Measurements from ENCODE around the gene IFT52.

DNA sequence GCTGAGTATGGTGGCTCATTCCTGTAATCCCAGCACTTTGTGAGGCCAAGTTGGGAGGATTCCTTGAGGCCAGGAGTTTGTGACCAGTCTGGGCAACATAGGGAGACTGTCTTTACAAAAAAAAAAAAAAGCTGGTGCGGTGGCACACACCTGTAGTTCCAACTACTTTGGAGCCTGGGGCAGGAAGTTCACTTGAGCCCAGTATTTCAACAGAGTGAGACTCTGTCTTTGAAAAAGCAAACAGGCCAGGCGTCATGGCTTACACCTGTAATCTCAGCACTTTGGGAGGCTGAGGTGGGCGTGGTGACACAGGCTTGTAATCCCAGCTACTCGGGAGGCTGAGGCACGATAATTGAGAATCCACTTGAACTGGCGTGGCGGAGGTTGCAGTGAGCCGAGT lies 104.8 kb downstream of the IFT52 start:
- TF ChIP-seq POLR2AphosphoS5 (IDR thresholded peaks at IDR 0.05; ENCODE audit: borderline replicate concordance, low read depth, low read length) (no peak), FOXP2 (optimal IDR thresholded peaks at IDR 0.05; ENCODE audit: control extremely low read depth, extremely low read length, insufficient read depth) (no peak)

All from SK-N-MC (cell line).